ENCODE measurements around the gene CNTN5. TPM values are rescaled to one million over a fixed set of nuclear protein-coding genes. Genes with fewer than 3 reads are reported as not detected.

Gene CNTN5
- total RNA-seq, 1 experiment from 2014 or later: not detected

DNA sequence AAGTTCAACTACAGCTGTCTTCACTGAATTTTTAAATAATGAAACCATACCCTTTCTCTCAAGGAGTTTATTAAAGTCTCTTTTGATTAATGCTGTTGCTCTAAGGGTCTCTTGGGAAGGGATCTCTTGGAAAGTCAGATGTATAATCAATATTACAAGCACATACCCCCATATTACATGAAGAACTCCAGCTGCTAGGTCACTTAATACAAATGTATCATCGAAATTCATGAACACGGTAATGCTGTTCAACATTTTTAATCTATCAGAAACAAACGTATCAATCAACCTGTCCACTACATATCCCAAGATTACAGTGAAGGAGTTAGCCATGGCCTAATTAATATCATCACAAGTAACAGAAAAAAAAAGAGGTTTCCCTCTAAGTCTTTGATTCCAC lies 1283.1 kb downstream of the CNTN5 start:
- Histone ChIP-seq H3K27ac (ENCODE audit: low read length) (no peak overlapping the region), H3K36me3 (ENCODE audit: insufficient read depth, low read length) (no peaks in the 10 kb centered on the region), H2AFZ (ENCODE audit: low read length) (no peak overlapping the region), H3K4me1 (ENCODE audit: low read length) (no peaks in the 10 kb centered on the region), H3K9me3 (ENCODE audit: low read length) (peaks cover 68% of the 10 kb centered on the region), H3K9me2 (replicated peaks; ENCODE audit: insufficient read depth, low read length) (no peaks in the 10 kb centered on the region), H3K79me2 (ENCODE audit: low read length) (no peaks in the 10 kb centered on the region), H3K9ac (ENCODE audit: low read length) (no peak overlapping the region), H3K4me2 (ENCODE audit: low read depth, low read length, poor library complexity, severe bottlenecking) (no peak overlapping the region), H3K27me3 (ENCODE audit: low read length) (no peaks in the 10 kb centered on the region), H3K4me3 (ENCODE audit: low read length) (no peak overlapping the region), H4K20me1 (ENCODE audit: insufficient read depth, low read depth, low read length) (no peaks in the 10 kb centered on the region)
- no peak for DNase-seq

DNA sequence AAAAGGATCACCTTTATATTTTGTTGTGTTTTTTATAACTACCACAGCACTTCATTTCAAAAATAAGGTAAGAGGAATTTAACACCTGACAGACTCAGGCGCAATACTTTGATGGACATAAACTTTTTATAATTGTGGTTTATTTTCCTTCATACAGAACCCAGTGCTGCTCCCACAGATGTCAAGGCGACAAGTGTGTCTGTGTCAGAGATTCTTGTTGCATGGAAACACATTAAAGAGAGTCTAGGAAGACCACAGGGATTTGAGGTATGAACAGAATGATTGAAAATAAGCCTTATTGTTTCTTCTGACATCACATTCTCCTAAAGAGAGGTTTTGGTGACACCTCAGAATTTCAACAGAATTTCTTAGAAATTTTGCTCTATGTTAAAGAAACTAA lies 1287.5 kb downstream of the CNTN5 start:
- Histone ChIP-seq H3K4me2 (ENCODE audit: low read depth, low read length, poor library complexity, severe bottlenecking) (no peak overlapping the region), H3K9me2 (replicated peaks; ENCODE audit: insufficient read depth, low read length) (no peaks in the 10 kb centered on the region), H3K4me3 (ENCODE audit: low read length) (no peak overlapping the region), H3K4me1 (ENCODE audit: low read length) (no peaks in the 10 kb centered on the region), H2AFZ (ENCODE audit: low read length) (no peak overlapping the region), H3K79me2 (ENCODE audit: low read length) (no peaks in the 10 kb centered on the region), H3K36me3 (ENCODE audit: insufficient read depth, low read length) (no peaks in the 10 kb centered on the region), H3K27ac (ENCODE audit: low read length) (no peak overlapping the region), H3K27me3 (ENCODE audit: low read length) (no peaks in the 10 kb centered on the region), H4K20me1 (ENCODE audit: insufficient read depth, low read depth, low read length) (no peaks in the 10 kb centered on the region), H3K9me3 (ENCODE audit: low read length) (peaks cover 81% of the 10 kb centered on the region), H3K9ac (ENCODE audit: low read length) (no peak overlapping the region)
- no peak for DNase-seq

DNA sequence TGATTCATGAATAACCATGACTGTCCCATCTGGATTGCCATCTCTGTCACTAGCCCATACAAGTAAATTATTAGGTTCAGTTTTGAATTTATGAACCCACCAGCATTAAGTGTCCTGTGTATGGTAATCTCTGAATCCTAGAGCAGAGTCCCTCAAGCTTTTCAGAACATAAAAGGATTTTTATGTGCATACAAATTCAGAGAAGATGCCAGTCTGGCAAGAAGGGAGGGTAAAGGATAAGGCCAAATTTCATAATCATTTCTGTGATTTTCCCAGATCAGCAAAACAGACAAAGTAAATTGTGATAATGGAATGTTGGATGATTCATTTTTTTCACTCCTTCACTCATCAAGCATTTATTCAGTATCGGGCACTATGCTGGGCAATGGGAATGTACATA lies 1295.2 kb downstream of the CNTN5 start:
- no peaks in the 10 kb centered on the region for H3K27me3 ChIP-seq (ENCODE audit: low read length)

DNA sequence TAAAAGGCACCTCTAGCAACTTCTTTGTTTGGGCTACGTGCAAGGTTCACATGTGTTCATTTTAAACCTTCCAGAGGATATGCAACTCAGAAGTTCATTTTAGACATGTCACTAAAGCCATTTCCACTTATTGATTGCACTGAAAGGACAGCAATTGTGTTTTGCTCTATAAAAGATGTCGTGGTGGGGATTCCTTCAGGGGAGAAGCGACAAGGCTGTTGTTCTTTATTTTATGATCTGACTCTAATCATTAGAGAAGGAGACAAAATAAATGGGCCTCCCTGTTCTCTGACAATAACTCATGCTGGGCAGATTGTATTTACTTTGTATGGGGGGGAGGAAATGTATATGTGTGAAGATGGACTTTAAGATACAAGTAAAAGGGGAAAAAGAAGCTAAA lies 1296.2 kb downstream of the CNTN5 start:
- no peak overlapping the region for H3K4me2 ChIP-seq (ENCODE audit: low read depth, low read length, poor library complexity, severe bottlenecking)
- H3K79me2 ChIP-seq (ENCODE audit: low read length): no peaks in the 10 kb centered on the region
- H3K9me2 ChIP-seq (replicated peaks; ENCODE audit: insufficient read depth, low read length): no peaks in the 10 kb centered on the region
- H3K36me3 ChIP-seq (ENCODE audit: insufficient read depth, low read length): no peaks in the 10 kb centered on the region
- no peak for DNase-seq
- H3K27me3 ChIP-seq (ENCODE audit: low read length): no peaks in the 10 kb centered on the region
- H3K27ac ChIP-seq (ENCODE audit: low read length): no peak overlapping the region
- no peak overlapping the region for H3K9ac ChIP-seq (ENCODE audit: low read length)
- no peaks in the 10 kb centered on the region for H4K20me1 ChIP-seq (ENCODE audit: insufficient read depth, low read depth, low read length)
- H2AFZ ChIP-seq (ENCODE audit: low read length): no peak overlapping the region; the same call in 1 of the 2 replicates
- H3K9me3 ChIP-seq (ENCODE audit: low read length): peaks cover 82% of the 10 kb centered on the region
- H3K4me3 ChIP-seq (ENCODE audit: low read length): no peak overlapping the region
- H3K4me1 ChIP-seq (ENCODE audit: low read length): no peaks in the 10 kb centered on the region

More for the DNA sequence above, 1295.2 kb downstream of the CNTN5 start:
- Histone ChIP-seq H4K20me1 (ENCODE audit: insufficient read depth, low read depth, low read length) (no peaks in the 10 kb centered on the region), H3K9me2 (replicated peaks; ENCODE audit: insufficient read depth, low read length) (no peaks in the 10 kb centered on the region), H3K4me1 (ENCODE audit: low read length) (no peaks in the 10 kb centered on the region), H3K4me2 (ENCODE audit: low read depth, low read length, poor library complexity, severe bottlenecking) (no peak overlapping the region), H3K27ac (ENCODE audit: low read length) (no peak overlapping the region), H3K79me2 (ENCODE audit: low read length) (no peaks in the 10 kb centered on the region), H3K9me3 (ENCODE audit: low read length) (peaks cover 82% of the 10 kb centered on the region), H3K36me3 (ENCODE audit: insufficient read depth, low read length) (no peaks in the 10 kb centered on the region), H2AFZ (ENCODE audit: low read length) (no peak overlapping the region), H3K9ac (ENCODE audit: low read length) (no peak overlapping the region), H3K4me3 (ENCODE audit: low read length) (no peak overlapping the region)
- no peak for DNase-seq

DNA sequence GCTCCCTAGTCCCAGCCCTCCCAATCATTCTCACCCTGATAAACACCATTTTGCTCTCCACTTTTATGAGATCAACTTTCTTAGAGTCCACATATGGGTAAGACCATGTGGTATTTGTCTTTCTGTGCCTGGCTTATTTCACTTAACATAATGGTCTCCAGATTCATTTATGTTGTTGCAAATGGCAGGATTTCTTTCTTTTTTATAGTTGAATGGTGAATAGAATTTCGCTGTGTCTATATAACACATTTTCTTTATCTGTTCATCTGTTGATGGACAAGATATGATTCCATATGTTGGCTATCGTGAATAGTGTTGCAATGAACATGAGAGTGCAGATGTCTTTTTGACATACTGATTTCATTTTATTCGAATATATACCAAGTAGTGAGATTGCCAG lies 1298.9 kb downstream of the CNTN5 start:
- no peak for DNase-seq
- Histone ChIP-seq H3K27me3 (ENCODE audit: low read length) (no peaks in the 10 kb centered on the region), H3K27ac (ENCODE audit: low read length) (no peak overlapping the region)

DNA sequence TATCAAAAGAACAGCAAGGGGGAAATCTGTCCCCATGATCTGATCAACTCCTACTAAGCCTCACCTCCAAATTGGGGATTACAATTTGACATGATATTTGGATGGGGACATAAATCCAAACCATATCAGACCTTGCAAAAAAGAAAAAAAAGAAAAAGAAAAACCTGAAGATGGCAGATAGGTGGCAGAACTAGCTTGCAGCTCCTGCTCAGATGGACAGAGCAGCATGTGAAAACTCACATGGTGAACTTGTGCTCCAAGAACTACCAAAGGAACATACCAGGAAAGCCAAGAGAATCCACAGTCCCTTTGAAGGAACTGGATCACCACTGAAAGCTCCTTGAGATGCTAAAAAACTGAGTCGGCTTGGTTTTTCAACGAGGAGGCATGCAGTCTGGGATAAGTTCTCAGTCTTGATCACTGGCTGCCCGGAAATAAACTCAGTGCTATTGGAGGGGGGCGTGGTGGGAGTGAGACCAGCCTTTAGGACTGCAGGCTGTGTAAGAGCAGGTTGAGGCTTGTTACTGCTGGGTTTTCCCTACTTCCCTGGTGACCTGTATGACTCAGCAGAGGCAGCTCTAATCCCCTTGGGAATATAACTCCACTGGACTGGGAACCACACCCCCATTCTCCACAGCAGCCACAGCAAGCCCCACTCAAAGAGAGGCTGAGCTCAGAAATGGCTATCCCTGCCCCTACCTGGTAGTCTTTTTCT lies 1308.0 kb downstream of the CNTN5 start:
- Histone ChIP-seq H3K4me2 (ENCODE audit: low read depth, low read length, poor library complexity, severe bottlenecking) (no peak overlapping the region), H3K4me3 (ENCODE audit: low read length) (no peak overlapping the region), H3K4me1 (ENCODE audit: low read length) (no peaks in the 10 kb centered on the region), H3K9me3 (ENCODE audit: low read length) (peaks cover 83% of the 10 kb centered on the region), H3K9ac (ENCODE audit: low read length) (no peak overlapping the region), H3K9me2 (replicated peaks; ENCODE audit: insufficient read depth, low read length) (no peaks in the 10 kb centered on the region), H3K27me3 (ENCODE audit: low read length) (no peaks in the 10 kb centered on the region), H3K27ac (ENCODE audit: low read length) (no peak overlapping the region), H4K20me1 (ENCODE audit: insufficient read depth, low read depth, low read length) (no peaks in the 10 kb centered on the region), H3K36me3 (ENCODE audit: insufficient read depth, low read length) (no peaks in the 10 kb centered on the region), H2AFZ (ENCODE audit: low read length) (no peak overlapping the region), H3K79me2 (ENCODE audit: low read length) (no peaks in the 10 kb centered on the region)
- no peak for DNase-seq

More for the DNA sequence above, 1298.9 kb downstream of the CNTN5 start:
- no peak overlapping the region for H3K4me3 ChIP-seq (ENCODE audit: low read length)
- no peaks in the 10 kb centered on the region for H3K9me2 ChIP-seq (replicated peaks; ENCODE audit: insufficient read depth, low read length)
- no peak overlapping the region for H3K4me2 ChIP-seq (ENCODE audit: low read depth, low read length, poor library complexity, severe bottlenecking)
- no peaks in the 10 kb centered on the region for H3K36me3 ChIP-seq (ENCODE audit: insufficient read depth, low read length)
- H3K4me1 ChIP-seq (ENCODE audit: low read length): no peaks in the 10 kb centered on the region
- H3K9ac ChIP-seq (ENCODE audit: low read length): no peak overlapping the region
- H3K79me2 ChIP-seq (ENCODE audit: low read length): no peaks in the 10 kb centered on the region
- peaks cover 72% of the 10 kb centered on the region for H3K9me3 ChIP-seq (ENCODE audit: low read length)
- H2AFZ ChIP-seq (ENCODE audit: low read length): no peak overlapping the region
- no peaks in the 10 kb centered on the region for H4K20me1 ChIP-seq (ENCODE audit: insufficient read depth, low read depth, low read length)

DNA sequence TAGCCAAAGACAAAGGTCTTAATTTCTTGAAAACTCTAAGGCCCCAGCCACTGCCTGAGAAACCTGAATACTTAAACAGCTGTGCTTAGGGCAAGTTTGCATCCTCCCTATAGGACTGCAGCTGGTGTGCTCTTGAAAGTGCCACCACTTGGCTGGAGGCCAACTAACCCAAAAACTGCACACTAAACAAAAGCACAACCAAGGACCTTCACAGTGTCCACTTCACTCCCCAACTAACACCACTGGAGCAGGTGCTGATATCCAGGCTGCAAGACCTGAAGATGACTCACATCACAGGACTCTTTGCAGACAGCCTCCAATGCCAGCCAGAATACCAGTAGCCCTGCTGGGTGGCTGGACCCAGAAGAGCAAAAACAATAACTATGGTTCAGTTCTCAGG lies 1308.6 kb downstream of the CNTN5 start:
- Histone ChIP-seq H3K9me2 (replicated peaks; ENCODE audit: insufficient read depth, low read length) (no peaks in the 10 kb centered on the region), H4K20me1 (ENCODE audit: insufficient read depth, low read depth, low read length) (no peaks in the 10 kb centered on the region), H3K36me3 (ENCODE audit: insufficient read depth, low read length) (no peaks in the 10 kb centered on the region), H3K27me3 (ENCODE audit: low read length) (no peaks in the 10 kb centered on the region), H3K27ac (ENCODE audit: low read length) (no peak overlapping the region), H3K9ac (ENCODE audit: low read length) (no peak overlapping the region), H3K79me2 (ENCODE audit: low read length) (no peaks in the 10 kb centered on the region), H3K4me1 (ENCODE audit: low read length) (no peaks in the 10 kb centered on the region), H3K9me3 (ENCODE audit: low read length) (peaks cover 85% of the 10 kb centered on the region), H3K4me3 (ENCODE audit: low read length) (no peak overlapping the region), H2AFZ (ENCODE audit: low read length) (no peak overlapping the region), H3K4me2 (ENCODE audit: low read depth, low read length, poor library complexity, severe bottlenecking) (no peak overlapping the region)
- no peak for DNase-seq

DNA sequence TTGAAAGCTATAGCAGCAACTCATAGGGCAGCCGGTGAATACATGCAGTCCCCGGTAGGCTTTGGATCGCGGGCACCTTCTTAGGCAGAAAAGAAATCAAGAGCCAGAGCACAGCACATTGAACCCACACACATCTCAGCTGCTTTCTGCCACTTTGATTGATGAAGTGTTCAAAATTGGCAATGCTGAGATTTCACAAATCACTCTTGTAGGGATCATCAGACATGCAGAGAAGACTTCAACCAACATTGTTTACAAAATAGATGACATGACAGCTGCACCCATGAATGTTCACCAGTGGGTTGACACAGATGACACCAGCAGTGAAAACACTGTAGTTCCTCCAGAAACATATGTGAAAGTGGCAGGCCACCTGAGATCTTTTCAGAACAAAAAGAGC lies 1316.1 kb downstream of the CNTN5 start:
- Histone ChIP-seq H3K27me3 (ENCODE audit: low read length) (no peaks in the 10 kb centered on the region), H4K20me1 (ENCODE audit: insufficient read depth, low read depth, low read length) (no peaks in the 10 kb centered on the region), H3K4me1 (ENCODE audit: low read length) (no peaks in the 10 kb centered on the region), H3K27ac (ENCODE audit: low read length) (no peak overlapping the region), H3K9me3 (ENCODE audit: low read length) (peaks cover 71% of the 10 kb centered on the region), H3K36me3 (ENCODE audit: insufficient read depth, low read length) (no peaks in the 10 kb centered on the region), H3K79me2 (ENCODE audit: low read length) (no peaks in the 10 kb centered on the region), H3K9ac (ENCODE audit: low read length) (no peak overlapping the region), H3K4me3 (ENCODE audit: low read length) (no peak overlapping the region), H2AFZ (ENCODE audit: low read length) (no peak overlapping the region), H3K9me2 (replicated peaks; ENCODE audit: insufficient read depth, low read length) (no peaks in the 10 kb centered on the region), H3K4me2 (ENCODE audit: low read depth, low read length, poor library complexity, severe bottlenecking) (no peak overlapping the region)
- no peak for DNase-seq
